Islet of Langerhans (tissue), 1 donor: ENCODE results near the gene PSD2.

Source experiments
- FAIRE-seq: peaks from one replicate; lab custom pipeline; 2011; peaks lifted over from hg19 to GRCh38; lab: Jason Lieb, UNC

PSD2 gene

GRCh38 chr5:139880416-139881142 is 85.0 kb downstream of the PSD2 start:
- no peak for FAIRE-seq

DNA sequence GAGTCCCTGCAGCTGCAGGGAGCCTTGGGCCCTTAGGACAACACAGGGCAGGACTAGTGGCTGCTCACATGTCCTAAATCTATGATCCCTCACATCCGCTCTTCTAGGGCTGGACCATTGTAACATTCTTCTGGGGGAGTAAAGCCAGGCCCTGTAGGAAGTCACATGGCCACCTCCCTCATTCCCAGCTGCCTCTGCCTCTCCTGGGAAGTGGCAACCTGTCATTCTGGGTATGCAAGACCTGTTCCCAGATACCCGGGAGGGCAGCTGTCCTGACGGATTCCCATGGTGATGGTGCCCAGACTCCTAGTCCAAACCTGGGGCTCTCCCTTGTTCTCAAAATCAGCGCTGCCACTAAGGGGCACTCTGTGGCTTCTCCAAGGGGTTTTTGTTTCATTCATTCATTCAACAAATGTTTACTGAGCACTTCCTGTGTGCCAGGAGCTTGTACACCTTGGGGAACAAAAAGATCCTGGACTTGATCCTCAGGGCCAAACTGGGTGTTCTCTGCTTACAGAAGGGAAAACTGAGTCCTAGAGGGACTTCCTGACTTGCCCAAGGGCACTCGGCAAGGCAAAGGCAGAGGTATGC is 85.6 kb downstream of the PSD2 start:
- FAIRE-seq, result no peak

GRCh38 chr5:139882316-139882715 is 86.7 kb downstream of the PSD2 start:
- no peak for FAIRE-seq

GRCh38 chr5:139882961-139883539 is 87.4 kb downstream of the PSD2 start:
- no peak for FAIRE-seq

DNA sequence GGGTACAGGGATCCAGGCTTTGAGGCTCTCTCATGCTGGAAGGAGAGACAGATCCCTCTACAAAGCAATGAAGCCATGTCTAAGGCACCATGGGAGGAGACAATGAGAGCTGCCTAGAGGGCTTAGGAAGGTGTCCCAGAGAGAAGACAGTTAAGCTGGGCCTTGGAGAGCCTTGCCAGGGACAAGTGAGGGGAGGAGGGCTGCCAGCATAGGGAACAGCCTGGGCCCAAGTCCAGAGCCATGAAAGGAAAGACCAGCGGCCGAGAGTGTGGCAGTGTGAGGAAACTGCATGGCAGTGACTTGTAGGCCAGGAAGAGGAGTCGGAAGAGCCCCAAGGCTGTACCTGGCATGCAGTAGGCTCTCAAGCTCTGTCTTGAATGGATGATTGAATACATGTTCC is 88.5 kb downstream of the PSD2 start:
- FAIRE-seq, result no peak

- FAIRE-seq, result no peak
Observed at GRCh38 chr5:139884734-139885133, 89.1 kb downstream of the PSD2 start.

- no peak for FAIRE-seq
Observed at GRCh38 chr5:139885172-139885856, 89.7 kb downstream of the PSD2 start.

GRCh38 chr5:139885857-139886208 is 90.2 kb downstream of the PSD2 start:
- FAIRE-seq, result no peak

DNA sequence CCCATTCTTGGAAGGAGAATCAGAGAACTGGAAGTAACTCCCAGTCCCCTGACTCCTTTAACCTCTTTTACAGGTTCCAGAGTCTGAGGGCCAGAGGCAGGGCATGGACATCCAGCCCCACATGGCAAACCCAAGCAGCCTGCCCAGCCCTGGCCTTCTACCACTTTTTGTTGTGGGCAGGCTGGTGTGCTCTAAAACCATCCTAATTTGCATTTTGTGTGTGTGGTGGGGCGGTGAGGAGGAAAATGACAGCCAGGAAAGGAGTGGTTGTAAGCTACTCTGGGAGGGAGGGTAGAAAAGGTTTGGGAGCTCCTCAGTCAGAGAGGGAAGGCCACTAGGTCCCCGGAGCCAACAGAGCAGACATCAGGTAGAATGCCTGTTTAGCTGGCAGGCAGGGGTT is 90.6 kb downstream of the PSD2 start:
- FAIRE-seq, result no peak

- no peak for FAIRE-seq
Observed at GRCh38 chr5:139888370-139888769, 92.8 kb downstream of the PSD2 start.

DNA sequence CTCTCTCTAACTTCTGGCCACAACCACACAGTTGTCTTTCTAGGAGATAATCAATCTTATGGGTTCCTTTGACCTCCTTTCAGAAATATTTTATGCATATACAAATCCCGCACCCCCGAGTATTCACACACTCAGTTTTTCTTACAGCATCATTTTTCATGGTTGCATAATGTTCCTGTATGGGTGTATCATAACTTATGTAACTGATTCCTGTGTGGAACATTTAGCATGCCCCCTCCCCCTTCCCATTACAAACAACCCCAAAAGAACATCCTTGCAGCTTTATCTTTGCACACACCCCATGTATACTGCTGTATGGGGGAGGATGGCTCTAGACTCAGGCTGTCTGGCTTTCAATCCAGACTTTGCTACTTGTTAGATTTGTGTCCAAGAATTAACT is 93.8 kb downstream of the PSD2 start:
- FAIRE-seq, result no peak

- FAIRE-seq, result no peak
Observed at GRCh38 chr5:139893873-139894272, 98.3 kb downstream of the PSD2 start.
